K562 (cell line): ENCODE results near the gene PAN3. TPM values are rescaled to one million over a fixed set of nuclear protein-coding genes. Genes with fewer than 3 reads are reported as not detected.

Experiments used
- ATAC-seq: fragments of 200-7000 bp; cut with Tn5 transposase; 3 replicates; pipeline ENCODE4 v1.9.1; 2020; ENCODE audit warnings: moderate library complexity
- BruUV-seq: library from RNA; stranded (reverse); fragments of 400-500 nt; replicated peaks from 2 replicates; lab custom pipeline; 2021; lab: Mats Ljungman, UMichigan
- CTCF ChIA-PET: fragments of 300-600 bp; formaldehyde crosslinking; extraction: SDS; loops from one replicate; lab custom pipeline; 2021; ENCODE audit warnings: low intra/inter-chr PET ratio; lab: Yijun Ruan, JAX
- POLR2A ChIA-PET: fragments of 300-600, 350-650 bp; sonication (Branson Sonifier 250); formaldehyde crosslinking; extraction: SDS; loops from one replicate; lab custom pipeline; 2021; ENCODE audit warnings: antibody characterized with exemption, inconsistent platforms; lab: Yijun Ruan, JAX
- DNase-seq, 4 experiments: peaks; one replicate each; pipeline versions ENCODE4 v3.0.0 to v3.0.0-alpha.2; 2011 to 2018; ENCODE audit warnings: low spot score in 3 of 4, mixed read lengths in 3 of 4; ENCODE audit errors: extremely low read depth in 1 of 4
- FAIRE-seq: peaks from 2 replicates; lab custom pipeline; 2011; peaks lifted over from hg19 to GRCh38; lab: Jason Lieb, UNC
- H2AFZ ChIP-seq: 2 replicates; pipeline ENCODE4 v1.6.0; 2011; ENCODE audit warnings: low read depth, low read length, control low read depth, inconsistent platforms
- H3K27ac ChIP-seq: fragments of 200-600 bp; 3 replicates; pipeline ENCODE4 v1.8.0; 2011; ENCODE audit warnings: low read depth, mild to moderate bottlenecking, control low read depth, inconsistent platforms, low read length, moderate library complexity, mixed read lengths; ENCODE audit errors: extremely low read depth
- H3K27me3 ChIP-seq, 2 experiments: fragments of 300-600 bp in 1 of 2; 2 replicates in 1 of 2; 3 replicates in 1 of 2; pipeline versions ENCODE4 v1.6.0 to v1.8.0; 2011; ENCODE audit warnings: inconsistent platforms in 2 of 2, low read length in 2 of 2, mild to moderate bottlenecking in 1 of 2, mixed read lengths in 1 of 2, moderate library complexity in 1 of 2; ENCODE audit not compliant: control insufficient read depth in 2 of 2, insufficient read depth in 2 of 2
- H3K36me3 ChIP-seq: fragments of 300-600 bp; 3 replicates; pipeline ENCODE4 v1.8.0; 2011; ENCODE audit warnings: mild to moderate bottlenecking, low read length, inconsistent platforms; ENCODE audit not compliant: control insufficient read depth, insufficient read depth
- H3K4me1 ChIP-seq, 2 experiments: fragments of 200-600 bp in 1 of 2; replicated peaks in 1 of 2; 2 replicates in 1 of 2; 3 replicates in 1 of 2; pipeline versions ENCODE4 v1.5.1 to v1.8.0; 2011; ENCODE audit warnings: inconsistent platforms in 2 of 2, low read length in 2 of 2, mild to moderate bottlenecking in 1 of 2, mixed read lengths in 1 of 2, moderate library complexity in 1 of 2; ENCODE audit not compliant: control insufficient read depth in 2 of 2, insufficient read depth in 2 of 2
- H3K4me2 ChIP-seq: 2 replicates; pipeline ENCODE4 v1.6.1; 2011; ENCODE audit warnings: low read length, control low read depth, inconsistent platforms, mixed read lengths; ENCODE audit not compliant: insufficient read depth
- H3K4me3 ChIP-seq: fragments of 200-600 bp; sonication (generic), shearing (Covaris generic); 2 replicates; pipeline ENCODE4 v1.5.1; 2016; ENCODE audit warnings: control low read depth, inconsistent platforms
- H3K79me2 ChIP-seq: fragments of 200-600 bp; 3 replicates; pipeline ENCODE4 v1.8.0; 2011; ENCODE audit warnings: low read length, inconsistent platforms; ENCODE audit not compliant: control insufficient read depth, insufficient read depth
- H3K9ac ChIP-seq, 2 experiments: 2 replicates each; pipeline versions ENCODE4 v1.6.0 to v1.6.1; 2011; ENCODE audit warnings: low read depth in 2 of 2, low read length in 2 of 2, control low read depth in 1 of 2, inconsistent platforms in 1 of 2, mild to moderate bottlenecking in 1 of 2, mixed read lengths in 1 of 2; ENCODE audit not compliant: insufficient read depth in 1 of 2
- H3K9me1 ChIP-seq: one replicate; pipeline ENCODE4 v1.6.0; 2011; ENCODE audit warnings: inconsistent platforms, mild to moderate bottlenecking, low read length, moderate library complexity; ENCODE audit not compliant: control insufficient read depth, insufficient read depth
- H3K9me3 ChIP-seq: replicated peaks from 2 replicates; pipeline ENCODE4 v1.5.1; 2011; ENCODE audit warnings: low read depth, low read length, inconsistent platforms; ENCODE audit not compliant: control insufficient read depth, insufficient read depth
- H4K20me1 ChIP-seq: replicated peaks from 2 replicates; pipeline ENCODE4 v1.6.1; 2011; ENCODE audit warnings: low read length, inconsistent platforms, mixed read lengths; ENCODE audit not compliant: control insufficient read depth, insufficient read depth
- CBX5 ChIP-seq: IDR thresholded peaks from 2 replicates; pipeline ENCODE4 v1.6.1; 2014; ENCODE audit warnings: low read depth, borderline replicate concordance
- EHMT2 ChIP-seq: fragments of 450-650 bp; IDR thresholded peaks from 2 replicates; pipeline ENCODE4 v1.6.1; 2018; ENCODE audit warnings: antibody characterized with exemption
- HOMEZ ChIP-seq: fragments of 250-450 bp; sonication (Bioruptor Pico); IDR thresholded peaks from 2 replicates; pipeline ENCODE4 v1.4.0; 2020; ENCODE audit warnings: mild to moderate bottlenecking, moderate library complexity
- ILF3 ChIP-seq: fragments of 450-650 bp; IDR thresholded peaks from 2 replicates; pipeline ENCODE4 v1.6.1; 2018; ENCODE audit warnings: antibody characterized with exemption, mild to moderate bottlenecking, moderate library complexity, borderline replicate concordance
- MXI1 ChIP-seq: IDR thresholded peaks from 2 replicates; pipeline ENCODE4 v1.6.1; 2011; ENCODE audit warnings: low read depth, mild to moderate bottlenecking, improper control_type of control experiment, low read length
- NFIC ChIP-seq: fragments of 450-650 bp; IDR thresholded peaks from 2 replicates; pipeline ENCODE4 v1.6.1; 2017; ENCODE audit warnings: mild to moderate bottlenecking, inconsistent platforms
- RFX1 ChIP-seq: fragments of 450-650 bp; IDR thresholded peaks from 2 replicates; pipeline ENCODE4 v1.6.1; 2016; ENCODE audit warnings: mild to moderate bottlenecking, moderate library complexity
- STAT6 ChIP-seq: sonication (generic); formaldehyde crosslinking; IDR thresholded peaks from 2 replicates; pipeline ENCODE4 v1.8.1; 2023; ENCODE audit warnings: mild to moderate bottlenecking, missing genetic modification reagents
- TAF9B ChIP-seq: fragments of 450-650 bp; IDR thresholded peaks from 2 replicates; pipeline ENCODE4 v1.6.1; 2018; ENCODE audit warnings: mild to moderate bottlenecking; ENCODE audit not compliant: partially characterized antibody
- TFAM ChIP-seq: fragments of 250-450 bp; sonication (Bioruptor Pico); conservative IDR thresholded peaks from 2 replicates; pipeline ENCODE4 v1.5.0; 2021; ENCODE audit warnings: mild to moderate bottlenecking, moderate library complexity
- ZNF143 ChIP-seq: sonication (generic); formaldehyde crosslinking; IDR thresholded peaks from 2 replicates; pipeline ENCODE4 v1.9.0; 2022; ENCODE audit warnings: mild to moderate bottlenecking, missing genetic modification reagents
- ZNF165 ChIP-seq: fragments of 250-450 bp; sonication (Bioruptor Pico); IDR thresholded peaks from 2 replicates; pipeline ENCODE4 v1.4.0; 2020; ENCODE audit warnings: borderline replicate concordance
- ZNF197 ChIP-seq: fragments of 200-800 bp; sonication (Bioruptor generic); IDR thresholded peaks from 2 replicates; pipeline ENCODE4 v1.6.1; 2016; ENCODE audit warnings: low read depth, missing genetic modification characterization, missing compliant biosample characterization
- ZNF41 ChIP-seq: fragments of 250-450 bp; sonication (Bioruptor Pico); conservative IDR thresholded peaks from 2 replicates; pipeline ENCODE4 v1.4.0; 2020; ENCODE audit warnings: mild to moderate bottlenecking
- ZNF707 ChIP-seq: fragments of 250-450 bp; sonication (Bioruptor Pico); conservative IDR thresholded peaks from 2 replicates; pipeline ENCODE4 v1.8.0; 2022; ENCODE audit warnings: inconsistent platforms, mild to moderate bottlenecking, moderate library complexity
- WGBS: fragments of 100-300 bp; shearing (Covaris generic); methylation state at CpG from one replicate; pipeline ENCODE4 v1.1.6; 2016; ENCODE audit warnings: low coverage, mixed read lengths; ENCODE audit not compliant: insufficient coverage; ENCODE audit errors: missing lambda C conversion rate; 5-methylcytosine and 5-hydroxymethylcytosine counted together
- in situ Hi-C: fragments of 300-500 bp; cut with MboI; formaldehyde crosslinking; loops from 4 replicates; pipeline ENCODE4 v1.15.0; 2018; ENCODE audit warnings: inconsistent platforms, mixed read lengths
- intact Hi-C: fragments of 100-400 bp; cut with micrococcal nuclease; formaldehyde crosslinking; loops from 2 replicates; pipeline ENCODE4 v1.14.2; 2022
- polyA plus RNA-seq, 8 experiments: library from polyadenylated mRNA; depleted of rRNA in 4 of 8; stranded (reverse) in 5 of 8; unstranded in 3 of 8; fragments of >200 nt; fragmentation: Nextera tagmentation in 2 of 8; fragmentation: Illumina TruSeq in 1 of 8; extraction: Ambion mirVana in 2 of 8; extraction: Trizol in 1 of 8; gene quantifications; 2 replicates each; pipeline versions ENCODE4 v1.2.1 to v1.2.3, GENCODE V29; 2011 to 2014; ENCODE audit warnings: inconsistent platforms in 1 of 8, missing spikeins in 1 of 8
- total RNA-seq, 7 experiments: library from RNA; depleted of rRNA in 6 of 7; stranded (reverse); fragments of >200 nt in 6 of 7; fragmentation: Illumina TruSeq in 2 of 7; extraction: Trizol in 2 of 7; gene quantifications; 2 replicates each; pipeline versions ENCODE4 v1.2.1 to v1.2.3, GENCODE V29; 2011 to 2021; ENCODE audit warnings: low replicate concordance in 1 of 7

PAN3 gene
- total and polyA plus RNA-seq, 9 of the 15 experiments (the other 6 are each of a cell fraction or from before 2014, with no cell fraction given): 7.2 to 19.9 (median 11.6) TPM

DNA sequence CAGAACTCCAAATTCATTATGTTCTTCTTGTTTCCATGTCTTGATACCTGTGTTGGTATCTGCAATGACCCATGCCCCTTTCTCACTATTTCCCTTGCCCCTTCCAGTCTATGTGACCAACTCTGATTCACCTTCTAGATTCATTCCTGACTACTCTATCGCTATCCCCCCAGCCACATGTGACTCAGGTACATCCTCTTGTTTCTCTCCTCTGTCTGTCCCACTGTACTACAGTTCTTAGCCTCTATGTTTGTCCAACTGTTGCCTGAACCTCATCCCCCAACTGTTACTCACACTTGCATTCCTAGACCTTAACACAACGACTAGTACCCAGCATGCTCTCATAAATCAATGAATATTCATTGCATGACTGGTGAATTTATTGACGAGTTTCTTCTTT, 27.9 kb upstream of the PAN3 start:
- H3K27me3 ChIP-seq: peaks cover 3 to 5% of the 10 kb centered on the region in 2 experiments; a peak in 3 of 5 replicates
- ChIA-PET CTCF (no interaction called here), POLR2A (interaction anchor here (1.1 kb wide), 1 partner anchor 13 kb away, joined by 3 read pairs; no protein-coding TSS in a partner anchor)
- no peaks in the 10 kb centered on the region for H3K79me2 ChIP-seq
- no peaks in the 10 kb centered on the region for H4K20me1 ChIP-seq
- no peak for FAIRE-seq
- DNase-seq: no peak
- BruUV-seq: no TSS peak
- H3K9me3 ChIP-seq: no peaks in the 10 kb centered on the region
- H3K9ac ChIP-seq: no peak overlapping the region
- in situ Hi-C loops (no loop called here), intact Hi-C loops (no loop called here)
- H3K27ac ChIP-seq: no peak overlapping the region
- TF ChIP-seq ILF3 (no peak), STAT6 (no peak), ZNF143 (CRISPR knock-in tag) (no peak), RFX1 (no peak), HOMEZ (CRISPR knock-in tag) (no peak), CBX5 (no peak), ZNF197 (CRISPR knock-in tag) (no peak), NFIC (no peak), TAF9B (no peak), ZNF41 (CRISPR knock-in tag) (no peak), TFAM (CRISPR knock-in tag) (no peak), ZNF165 (CRISPR knock-in tag) (no peak), ZNF707 (CRISPR knock-in tag) (no peak), EHMT2 (no peak), MXI1 (no peak)
- no peak overlapping the region for H2AFZ ChIP-seq
- no peaks in the 10 kb centered on the region for H3K36me3 ChIP-seq
- no peak overlapping the region for H3K4me2 ChIP-seq
- ATAC-seq: no peak
- 3% methylated on average over 3 of the region's 3 CpGs for WGBS
- H3K9me1 ChIP-seq: no peaks in the 10 kb centered on the region
- no peak overlapping the region for H3K4me3 ChIP-seq
- H3K4me1 ChIP-seq: no peaks in the 10 kb centered on the region
